ENCODE measurements around the gene KRTAP9-6.
"Not testable (repeated sequence)": the region's sequence is repeated elsewhere in the genome, so short reads cannot be mapped to it uniquely, and the experiment has no call there.

DNA sequence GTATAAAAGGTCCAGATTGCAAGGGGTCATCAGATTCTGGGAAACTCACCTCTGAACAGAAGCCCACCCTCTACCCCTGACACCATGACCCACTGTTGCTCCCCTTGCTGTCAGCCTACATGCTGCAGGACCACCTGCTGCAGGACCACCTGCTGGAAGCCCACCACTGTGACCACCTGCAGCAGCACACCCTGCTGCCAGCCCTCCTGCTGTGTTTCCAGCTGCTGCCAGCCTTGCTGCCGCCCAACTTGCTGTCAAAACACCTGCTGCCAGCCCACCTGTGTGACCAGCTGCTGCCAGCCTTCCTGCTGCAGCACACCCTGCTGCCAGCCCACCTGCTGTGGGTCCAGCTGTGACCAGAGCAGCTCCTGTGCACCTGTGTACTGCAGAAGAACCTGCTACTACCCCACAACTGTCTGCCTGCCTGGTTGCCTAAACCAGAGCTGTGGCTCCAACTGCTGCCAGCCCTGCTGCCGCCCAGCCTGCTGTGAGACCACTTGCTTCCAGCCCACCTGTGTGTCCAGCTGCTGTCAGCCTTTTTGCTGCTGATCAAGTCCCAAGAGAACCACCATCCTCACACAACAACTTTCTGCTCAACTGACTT is 15.4 kb upstream of the KRTAP9-6 start, which contains the start of gene KRTAP9-4:
- not testable (repeated sequence) for TF ChIP-seq POLR2AphosphoS5 (IDR thresholded peaks at IDR 0.05; ENCODE audit: insufficient read depth, low read depth, low read length); FOS (IDR thresholded peaks at IDR 0.05; ENCODE audit: borderline replicate concordance, insufficient read depth, low read length); POLR2A (IDR thresholded peaks at IDR 0.05; ENCODE audit: low read depth, low read length); JUN (IDR thresholded peaks at IDR 0.05; ENCODE audit: borderline replicate concordance, insufficient read depth, insufficient read length, low read depth); EZH2 (IDR thresholded peaks at IDR 0.05; ENCODE audit: borderline replicate concordance, low read depth, low read length, severe bottlenecking)
- TF ChIP-seq, protein P1, sequence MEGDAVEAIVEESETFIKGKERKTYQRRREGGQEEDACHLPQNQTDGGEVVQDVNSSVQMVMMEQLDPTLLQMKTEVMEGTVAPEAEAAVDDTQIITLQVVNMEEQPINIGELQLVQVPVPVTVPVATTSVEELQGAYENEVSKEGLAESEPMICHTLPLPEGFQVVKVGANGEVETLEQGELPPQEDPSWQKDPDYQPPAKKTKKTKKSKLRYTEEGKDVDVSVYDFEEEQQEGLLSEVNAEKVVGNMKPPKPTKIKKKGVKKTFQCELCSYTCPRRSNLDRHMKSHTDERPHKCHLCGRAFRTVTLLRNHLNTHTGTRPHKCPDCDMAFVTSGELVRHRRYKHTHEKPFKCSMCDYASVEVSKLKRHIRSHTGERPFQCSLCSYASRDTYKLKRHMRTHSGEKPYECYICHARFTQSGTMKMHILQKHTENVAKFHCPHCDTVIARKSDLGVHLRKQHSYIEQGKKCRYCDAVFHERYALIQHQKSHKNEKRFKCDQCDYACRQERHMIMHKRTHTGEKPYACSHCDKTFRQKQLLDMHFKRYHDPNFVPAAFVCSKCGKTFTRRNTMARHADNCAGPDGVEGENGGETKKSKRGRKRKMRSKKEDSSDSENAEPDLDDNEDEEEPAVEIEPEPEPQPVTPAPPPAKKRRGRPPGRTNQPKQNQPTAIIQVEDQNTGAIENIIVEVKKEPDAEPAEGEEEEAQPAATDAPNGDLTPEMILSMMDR (IDR thresholded peaks at IDR 0.05; ENCODE audit: extremely low read depth in 1 of 2, insufficient read depth in 1 of 2, low read depth in 1 of 2, low read length in 2 of 2): not testable (repeated sequence)
- TF ChIP-seq, protein P2, sequence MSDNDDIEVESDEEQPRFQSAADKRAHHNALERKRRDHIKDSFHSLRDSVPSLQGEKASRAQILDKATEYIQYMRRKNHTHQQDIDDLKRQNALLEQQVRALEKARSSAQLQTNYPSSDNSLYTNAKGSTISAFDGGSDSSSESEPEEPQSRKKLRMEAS (IDR thresholded peaks at IDR 0.05; ENCODE audit: insufficient read depth, insufficient read length): not testable (repeated sequence)

All from endothelial cell of umbilical vein (primary cell).